ENCODE measurements around the gene MAML1.

- no peak for TF ChIP-seq CTCF (IDR thresholded peaks at IDR 0.05; ENCODE audit: insufficient read depth, low read depth, low read length)
- no peak for TF ChIP-seq EZH2 (IDR thresholded peaks at IDR 0.05; ENCODE audit: insufficient read depth, low read length)
These were observed 86.9 kb downstream of the MAML1 start for GRCh38 chr5:179819296-179820126.

All from astrocyte (in vitro differentiated cells and primary cell).